DMS 273 (cell line): ENCODE results near the gene KRTAP5-1.
"Not testable (repeated sequence)": the region's sequence is repeated elsewhere in the genome, so short reads cannot be mapped to it uniquely, and the experiment has no call there.

Source experiments
- DNase-seq: peaks from one replicate; lab custom pipeline; 2025; ENCODE audit not compliant: unreplicated experiment; lab: John Stamatoyannopoulos, UW

Gene KRTAP5-1

GRCh38 chr11:1603629-1604028, 18.5 kb upstream of the KRTAP5-1 start:
- no peak for DNase-seq

- DNase-seq: not testable (repeated sequence)
These were observed 16.6 kb upstream of the KRTAP5-1 start for GRCh38 chr11:1601663-1602062.

DNA sequence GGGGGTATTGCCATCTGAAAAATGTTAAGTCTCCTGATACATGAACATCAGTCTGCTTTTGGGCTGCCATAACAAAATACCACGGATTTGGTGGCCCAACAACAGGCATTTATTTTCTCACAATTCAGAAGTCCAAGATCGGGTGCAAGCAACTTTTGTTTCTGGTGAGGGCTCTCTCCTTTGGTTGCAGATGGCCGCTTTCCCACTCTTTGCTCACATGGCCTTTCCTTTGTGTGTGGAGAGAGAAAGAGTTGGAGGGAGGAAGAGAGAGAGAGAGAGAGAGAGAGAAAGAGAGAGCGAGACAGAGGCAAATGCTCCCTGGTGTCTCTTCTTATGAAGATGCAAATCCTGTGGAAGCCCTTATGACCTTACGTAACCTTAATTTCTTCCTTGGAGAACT, 15.5 kb upstream of the KRTAP5-1 start:
- DNase-seq: no peak

DNA sequence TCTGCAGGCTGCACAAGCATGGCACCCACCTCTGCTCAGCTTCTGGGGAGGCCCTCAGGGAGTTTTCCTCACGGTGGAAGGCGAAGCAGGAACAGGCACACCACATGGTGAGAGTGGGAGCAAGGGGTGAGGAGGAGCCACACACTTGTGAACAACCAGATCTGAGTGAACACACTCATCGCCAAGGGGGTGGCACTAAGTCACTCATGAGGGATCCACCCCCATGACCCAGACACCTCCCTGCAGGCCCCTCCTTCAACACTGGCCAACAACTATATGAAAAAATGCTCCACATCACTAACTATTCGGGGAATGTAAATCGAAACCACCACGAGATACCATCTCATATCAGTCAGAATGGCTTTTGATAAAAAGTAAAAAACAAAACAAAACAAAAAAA, 13.7 kb upstream of the KRTAP5-1 start:
- DNase-seq: no peak

DNA sequence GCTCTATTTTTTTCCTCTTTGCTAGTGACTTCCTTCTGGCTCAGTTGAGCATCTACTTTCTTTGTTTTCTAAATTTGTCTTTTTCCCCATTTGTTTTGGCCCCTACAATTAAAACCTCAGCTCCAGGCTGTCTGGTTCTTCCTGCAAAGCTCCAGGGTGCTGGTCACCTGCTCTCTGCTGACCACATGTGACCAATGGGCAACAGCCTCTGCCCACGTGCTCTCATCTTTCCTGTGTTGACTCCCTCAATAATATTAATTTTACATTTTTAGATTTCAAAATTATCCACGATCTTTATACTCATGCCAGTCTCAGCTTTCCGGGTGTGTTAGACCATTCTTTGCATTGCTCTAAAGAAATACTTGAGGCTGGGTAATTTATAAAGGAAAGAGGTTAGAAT, 13.3 kb upstream of the KRTAP5-1 start:
- not testable (repeated sequence) for DNase-seq

DNA sequence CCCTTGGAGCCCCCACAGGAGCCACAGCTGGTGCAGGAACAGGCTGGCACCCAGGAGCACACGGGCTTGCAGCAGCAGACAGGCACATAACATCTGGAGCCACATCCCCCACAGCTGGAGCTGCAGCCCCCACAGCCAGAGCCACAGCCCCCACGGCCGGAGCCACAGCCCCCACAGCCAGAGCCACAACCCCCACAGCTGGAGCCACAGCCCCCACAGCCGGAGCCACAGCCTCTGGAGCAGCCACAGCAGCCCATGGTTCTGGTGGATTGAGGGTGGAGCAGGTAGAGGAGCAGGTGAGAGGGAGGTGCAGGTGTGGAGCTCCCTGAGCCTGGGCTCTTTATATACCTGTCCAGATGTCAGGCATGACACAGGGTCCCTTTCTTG, 12.9 kb upstream of the KRTAP5-1 start, which contains the start of gene KRTAP5-2:
TSS of gene KRTAP5-2 (minus strand) at position 301 of the 387 bp plus-strand sequence. CDS start at position 257, 44 bp downstream.
- DNase-seq: no peak

DNA sequence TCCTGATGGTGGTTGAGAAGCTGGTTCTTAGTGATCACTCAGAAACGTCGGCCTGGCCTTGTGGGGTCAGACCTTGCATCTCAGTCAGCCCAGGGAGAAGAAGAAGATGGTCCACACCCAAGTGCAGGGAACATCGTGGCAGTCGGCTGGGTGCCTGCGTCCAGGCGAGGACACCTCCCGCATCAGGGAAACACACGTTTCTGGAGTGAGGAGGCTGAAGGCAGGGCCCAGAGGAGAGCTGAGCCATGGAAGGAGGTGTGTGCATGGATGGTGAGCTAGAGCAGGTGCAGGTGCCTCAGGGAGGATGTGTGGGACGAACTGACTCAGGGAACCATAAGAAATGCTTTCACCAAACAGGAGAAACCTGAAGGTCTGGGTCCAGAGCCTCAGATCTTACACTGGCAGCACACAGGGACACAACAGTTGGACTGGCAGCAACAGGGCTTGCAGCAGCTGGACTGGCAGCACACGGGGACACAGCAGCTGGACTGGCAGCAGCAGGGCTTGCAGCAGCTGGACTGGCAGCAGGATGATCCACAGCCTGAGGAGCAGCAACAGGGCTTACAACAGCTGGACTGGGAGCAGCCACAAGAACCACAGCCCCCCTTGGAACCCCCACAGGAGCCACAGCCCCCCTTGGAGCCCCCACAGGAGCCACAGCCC, 12.4 kb upstream of the KRTAP5-1 start:
- no peak for DNase-seq

- DNase-seq: not testable (repeated sequence)
These were observed 11.6 kb upstream of the KRTAP5-1 start for GRCh38 chr11:1596576-1597121.

DNA sequence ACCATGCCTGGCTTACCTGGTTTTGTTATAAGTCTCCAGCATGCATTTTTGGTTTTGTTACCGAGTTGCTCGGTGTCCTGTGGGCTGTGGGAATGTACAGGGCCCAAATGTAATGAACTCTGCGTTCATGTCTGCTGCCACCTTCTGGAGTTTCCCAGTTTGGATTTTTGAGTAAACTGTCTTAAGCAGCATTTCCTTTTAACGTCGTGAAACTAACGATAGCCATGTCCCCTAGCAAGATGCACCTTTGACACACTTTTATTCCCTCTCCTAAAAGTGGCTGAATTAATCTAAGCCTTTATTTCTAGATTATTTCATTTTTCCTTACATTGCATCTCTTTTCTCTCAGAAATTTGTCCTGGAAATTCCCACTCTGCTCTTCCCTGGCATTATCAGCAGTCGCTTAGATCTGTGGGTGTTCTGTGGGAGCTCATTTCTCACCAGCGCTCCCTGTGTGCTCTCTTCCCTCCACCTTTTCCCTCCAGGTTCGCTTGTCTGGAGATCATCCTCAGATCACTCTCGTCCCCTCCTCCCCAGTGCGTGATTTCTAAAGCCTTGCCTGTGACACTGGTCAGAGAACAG, 11.0 kb upstream of the KRTAP5-1 start:
- not testable (repeated sequence) for DNase-seq

DNA sequence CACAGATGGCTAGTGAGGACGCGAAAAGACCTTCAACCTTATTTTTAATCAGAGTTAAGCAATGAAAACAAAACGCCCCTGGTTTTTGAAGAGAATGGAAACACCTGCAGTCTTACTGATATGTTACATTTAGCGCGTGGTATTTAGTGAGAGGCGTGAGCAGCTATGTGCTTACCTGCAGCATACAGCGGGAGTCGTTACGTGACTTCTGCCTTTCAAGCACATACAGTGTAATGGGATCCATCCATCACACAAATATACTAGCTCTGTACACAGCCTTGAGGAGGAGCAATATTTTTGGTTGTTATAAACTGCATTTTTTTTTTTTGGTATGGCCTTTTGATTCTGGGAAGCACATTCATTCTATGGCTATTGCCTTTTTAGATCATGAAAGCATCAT, 7.5 kb upstream of the KRTAP5-1 start:
- no peak for DNase-seq

DNA sequence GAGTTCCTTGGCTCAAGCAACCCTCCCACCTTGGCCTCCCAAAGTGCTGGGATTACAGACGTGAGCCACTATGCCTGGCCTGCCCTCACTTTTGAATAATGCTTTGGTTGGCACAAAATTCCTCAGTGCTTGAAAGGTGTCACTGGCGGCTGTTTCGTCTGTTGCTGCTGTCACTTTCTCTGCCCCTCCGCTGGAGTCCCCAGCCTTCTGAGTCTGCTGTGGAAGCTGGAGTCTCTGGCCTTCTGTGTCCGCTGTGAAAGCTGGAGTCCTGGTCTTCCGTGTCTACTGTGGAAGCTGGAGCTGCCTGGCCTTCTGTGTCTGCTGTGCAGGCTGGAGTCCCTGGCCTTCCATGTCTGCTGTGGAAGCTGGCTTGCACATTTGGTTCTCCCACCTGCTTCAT, 4.9 kb upstream of the KRTAP5-1 start:
- DNase-seq: no peak

- not testable (repeated sequence) for DNase-seq
These were observed 4.3 kb upstream of the KRTAP5-1 start for GRCh38 chr11:1589191-1589963.

- peak; percentile 48 for DNase-seq
These were observed 1.6 kb upstream of the KRTAP5-1 start for GRCh38 chr11:1586699-1587098.

DNA sequence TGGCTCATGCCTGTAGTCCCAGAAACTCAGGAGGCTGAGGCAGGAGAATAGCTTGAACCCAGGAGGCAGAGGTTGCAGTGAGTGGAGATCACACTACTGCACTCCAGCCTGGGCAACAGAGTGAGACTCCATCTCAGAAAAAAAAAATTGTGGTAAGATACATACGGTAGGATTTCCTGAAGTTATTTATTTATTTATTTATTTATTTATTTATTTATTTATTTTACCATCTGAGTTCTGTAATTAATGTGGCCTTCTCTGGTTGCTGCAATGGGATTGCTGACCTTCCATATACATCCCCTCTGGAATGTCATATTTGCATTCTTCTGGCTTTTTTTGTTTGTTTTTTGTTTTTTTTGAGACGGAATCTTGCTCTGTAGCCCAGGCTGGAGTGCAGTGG, 2.2 kb downstream of the KRTAP5-1 start:
- DNase-seq: not testable (repeated sequence)

DNA sequence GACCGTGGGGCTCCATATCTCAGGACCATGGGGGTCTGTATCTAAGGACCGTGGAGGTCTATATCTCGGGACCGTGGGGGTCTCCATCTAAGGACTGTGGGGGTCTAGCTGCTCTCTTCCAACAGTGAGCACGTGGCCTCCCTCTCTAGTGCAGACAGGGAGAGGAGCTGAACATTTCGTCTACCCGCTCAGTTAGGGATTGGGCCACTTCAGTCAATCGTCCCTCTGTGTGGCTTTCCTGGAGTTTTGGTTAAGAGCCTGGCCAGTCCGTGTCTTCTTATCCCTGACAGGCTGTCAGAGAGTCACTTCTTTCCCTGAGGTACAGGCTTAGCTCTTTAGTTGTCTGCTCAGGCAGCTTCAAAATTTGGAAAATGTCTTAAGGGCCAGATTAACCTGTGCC, 3.1 kb downstream of the KRTAP5-1 start:
- DNase-seq: no peak

DNA sequence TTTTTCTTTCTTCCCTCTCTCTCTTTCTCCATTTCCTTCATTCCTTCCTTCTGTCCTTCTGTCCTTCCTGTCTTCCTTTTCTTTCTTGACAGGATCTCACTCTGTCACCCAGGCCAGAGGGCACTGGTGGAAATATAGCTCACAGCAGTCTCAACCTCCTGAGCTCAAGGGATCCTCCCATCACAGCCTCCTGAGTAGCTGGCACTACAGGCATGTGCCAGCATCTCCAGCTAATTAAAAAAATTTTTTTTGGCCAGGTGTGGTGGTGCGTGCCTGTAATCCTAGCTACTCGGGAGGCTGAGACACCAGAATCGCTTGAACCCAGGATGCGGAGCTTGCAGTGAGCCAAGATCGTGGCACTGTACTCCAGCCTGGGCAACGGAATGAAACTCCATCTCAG, 8.3 kb downstream of the KRTAP5-1 start:
- no peak for DNase-seq

GRCh38 chr11:1575756-1576155, 9.3 kb downstream of the KRTAP5-1 start:
- not testable (repeated sequence) for DNase-seq

- DNase-seq: no peak
These were observed 10.2 kb downstream of the KRTAP5-1 start for GRCh38 chr11:1574933-1575242.

- peak; percentile 68 for DNase-seq
These were observed 10.7 kb downstream of the KRTAP5-1 start for GRCh38 chr11:1574238-1574932.

DNA sequence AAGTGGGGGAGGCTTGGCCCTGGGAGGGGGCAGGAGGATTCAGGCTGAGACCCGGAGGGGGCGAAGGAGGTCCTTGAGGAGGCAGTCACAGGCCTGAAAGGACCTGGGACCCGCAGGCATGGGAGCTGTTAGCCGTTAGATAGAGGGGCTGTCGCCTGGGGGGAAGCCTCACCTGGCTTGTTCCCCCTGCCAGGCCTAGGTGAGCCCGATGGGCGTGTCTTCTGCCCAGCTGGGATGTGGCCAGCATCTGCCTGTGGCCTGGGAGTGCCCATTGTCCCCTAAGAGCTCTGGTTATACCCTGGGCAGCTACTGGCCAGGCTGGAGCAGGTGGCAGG, 11.2 kb downstream of the KRTAP5-1 start:
- DNase-seq: no peak

GRCh38 chr11:1573077-1573902, 11.8 kb downstream of the KRTAP5-1 start:
- DNase-seq: peak; percentile 45
